Head of caudate nucleus (tissue), 42 donors: ENCODE measurements around the gene PBX4.
A peak's percentile ranks its signal among the peaks of the same experiment; 100 is the strongest.

Experiments used
- DNase-seq, 42 donors: peaks; one replicate each; pipeline versions ENCODE4 v3.0.0 to v3.0.0-alpha.2; 2020 to 2021; ENCODE audit warnings: mixed read lengths in 7 of 42
- intact Hi-C: fragments of 100-400 bp; cut with DNase I; formaldehyde crosslinking; loops from one replicate; pipeline ENCODE4 v1.15.0; 2022

The PBX4 gene

GRCh38 chr19:19651076-19651475 lies 32.6 kb upstream of the PBX4 start:
- intact Hi-C loops, result no loop called here
- peak; percentile 23 to 80 (median 58) for DNase-seq

- intact Hi-C loops, result no loop called here
- peak in 3 of 42 donors; percentile 33 to 47 (median 40) for DNase-seq
These were observed 31.8 kb upstream of the PBX4 start for GRCh38 chr19:19650331-19650730.

GRCh38 chr19:19649580-19649995 lies 31.1 kb upstream of the PBX4 start:
- DNase-seq, result no peak

GRCh38 chr19:19649155-19649554 lies 30.7 kb upstream of the PBX4 start:
- no peak for DNase-seq
- intact Hi-C loops, result no loop called here

More at GRCh38 chr19:19649580-19649995, 31.1 kb upstream of the PBX4 start:
- intact Hi-C loops, result no loop called here

GRCh38 chr19:19647037-19647835 lies 28.7 kb upstream of the PBX4 start:
- no peak for DNase-seq
- intact Hi-C loops, result no loop called here

GRCh38 chr19:19645233-19645870 lies 26.9 kb upstream of the PBX4 start:
- intact Hi-C loops, result no loop called here

GRCh38 chr19:19644054-19644388 lies 25.5 kb upstream of the PBX4 start:
- DNase-seq, result no peak

More at GRCh38 chr19:19645233-19645870, 26.9 kb upstream of the PBX4 start:
- no peak for DNase-seq

GRCh38 chr19:19643158-19644053 lies 24.9 kb upstream of the PBX4 start, which contains the start of gene GMIP:
GMIP (minus strand) TSS chr19:19643657; CDS start chr19:19643529, 128 bp downstream.
- intact Hi-C loops, result loop anchor here (5.0 kb wide), 1 partner anchor 111 kb away; no protein-coding TSS in a partner anchor
- DNase-seq, result peak; percentile 47 to 90 (median 78)

More at GRCh38 chr19:19644054-19644388, 25.5 kb upstream of the PBX4 start:
- intact Hi-C loops, result loop anchor here (5.0 kb wide), 1 partner anchor 112 kb away; no protein-coding TSS in a partner anchor

- intact Hi-C loops, result loop anchor here (5.0 kb wide), 1 partner anchor 110 kb away; no protein-coding TSS in a partner anchor
- DNase-seq, result no peak
These were observed 24.1 kb upstream of the PBX4 start for GRCh38 chr19:19642506-19643157.

- DNase-seq, result no peak
- intact Hi-C loops, result no loop called here
These were observed 19.2 kb upstream of the PBX4 start for GRCh38 chr19:19637523-19638251.

- intact Hi-C loops, result no loop called here
These were observed 18.7 kb upstream of the PBX4 start for GRCh38 chr19:19637186-19637522.

GRCh38 chr19:19636573-19637185 lies 18.2 kb upstream of the PBX4 start:
- intact Hi-C loops, result no loop called here

More at GRCh38 chr19:19637186-19637522, 18.7 kb upstream of the PBX4 start:
- DNase-seq, result no peak

GRCh38 chr19:19635313-19635702 lies 16.8 kb upstream of the PBX4 start:
- intact Hi-C loops, result no loop called here
- no peak for DNase-seq

More at GRCh38 chr19:19636573-19637185, 18.2 kb upstream of the PBX4 start:
- no peak for DNase-seq

- intact Hi-C loops, result no loop called here
- no peak for DNase-seq
These were observed 16.2 kb upstream of the PBX4 start for GRCh38 chr19:19634516-19635312.

- DNase-seq, result no peak
- intact Hi-C loops, result no loop called here
These were observed 15.4 kb upstream of the PBX4 start for GRCh38 chr19:19633711-19634515.

- no peak for DNase-seq
- intact Hi-C loops, result no loop called here
These were observed 14.2 kb upstream of the PBX4 start for GRCh38 chr19:19632661-19633060.
